IMR-90 (cell line): Measurements from ENCODE around the gene TFDP2. TPM values are rescaled to one million over a fixed set of nuclear protein-coding genes. Genes with fewer than 3 reads are reported as not detected.

Experiments used
- ATAC-seq: fragments of 200-7000 bp; cut with Tn5 transposase; 2 replicates; pipeline ENCODE4 v1.9.1; 2020; ENCODE audit warnings: low read depth, mild to moderate bottlenecking, moderate library complexity
- BruUV-seq: library from RNA; stranded (reverse); fragments of 400-500 nt; replicated peaks from 2 replicates; lab custom pipeline; 2021; lab: Mats Ljungman, UMichigan
- CTCF ChIA-PET: fragments of 300-600 bp; formaldehyde crosslinking; extraction: SDS; loops from one replicate; lab custom pipeline; 2021; ENCODE audit warnings: antibody characterized with exemption; lab: Yijun Ruan, JAX
- POLR2A ChIA-PET: fragments of 300-600 bp; sonication (Branson Sonifier 250); formaldehyde crosslinking; loops from one replicate; lab custom pipeline; 2022; ENCODE audit warnings: antibody characterized with exemption; ENCODE audit not compliant: unreplicated experiment; lab: Charles Lee
- DNase-seq: peaks from one replicate; pipeline ENCODE4 v3.0.0; 2013
- H2AFZ ChIP-seq: replicated peaks from 2 replicates; pipeline ENCODE3; 2013; ENCODE audit warnings: low read length, mild to moderate bottlenecking; ENCODE audit not compliant: poor library complexity
- H2AK5ac ChIP-seq: 2 replicates; pipeline ENCODE4 v1.6.1; 2013; ENCODE audit warnings: low read depth, low read length, inconsistent platforms
- H2AK9ac ChIP-seq: replicated peaks from 2 replicates; pipeline ENCODE3; 2013; ENCODE audit warnings: mild to moderate bottlenecking, low read depth, low read length, moderate library complexity; ENCODE audit not compliant: poor library complexity
- H2BK120ac ChIP-seq: 2 replicates; pipeline ENCODE4 v1.6.1; 2013; ENCODE audit warnings: low read depth, low read length, inconsistent platforms
- H2BK15ac ChIP-seq: 3 replicates; pipeline ENCODE4 v1.6.1; 2013; ENCODE audit warnings: low read depth, low read length, inconsistent platforms
- H2BK20ac ChIP-seq: 2 replicates; pipeline ENCODE4 v1.6.1; 2013; ENCODE audit warnings: low read depth, mild to moderate bottlenecking, inconsistent platforms, low read length, moderate library complexity
- H2BK5ac ChIP-seq: 2 replicates; pipeline ENCODE4 v1.6.1; 2013; ENCODE audit warnings: mild to moderate bottlenecking, low read depth, low read length, inconsistent platforms; ENCODE audit not compliant: poor library complexity, severe bottlenecking
- H3K14ac ChIP-seq: replicated peaks from 2 replicates; pipeline ENCODE4 v1.6.1; 2013; ENCODE audit warnings: low read depth, low read length, inconsistent platforms
- H3K18ac ChIP-seq: 2 replicates; pipeline ENCODE4 v1.6.1; 2013; ENCODE audit warnings: low read depth, low read length, control low read depth
- H3K23ac ChIP-seq: 2 replicates; pipeline ENCODE4 v1.6.1; 2013; ENCODE audit warnings: low read depth, low read length, inconsistent platforms
- H3K27ac ChIP-seq: 2 replicates; pipeline ENCODE4 v1.5.1; 2013; ENCODE audit warnings: mild to moderate bottlenecking, control low read depth, low read length; ENCODE audit not compliant: insufficient read depth
- H3K27me3 ChIP-seq: 2 replicates; pipeline ENCODE4 v1.6.1; 2013; ENCODE audit warnings: low read length; ENCODE audit not compliant: control insufficient read depth, insufficient read depth
- H3K36me3 ChIP-seq: 2 replicates; pipeline ENCODE4 v1.6.1; 2013; ENCODE audit warnings: low read length, mixed read lengths; ENCODE audit not compliant: control insufficient read depth, insufficient read depth
- H3K4ac ChIP-seq: 2 replicates; pipeline ENCODE4 v1.6.1; 2013; ENCODE audit warnings: low read depth, low read length, inconsistent platforms
- H3K4me1 ChIP-seq: 2 replicates; pipeline ENCODE4 v1.6.1; 2013; ENCODE audit warnings: low read length, mixed read lengths; ENCODE audit not compliant: control insufficient read depth, insufficient read depth
- H3K4me2 ChIP-seq: 2 replicates; pipeline ENCODE4 v1.6.1; 2013; ENCODE audit warnings: low read depth, mild to moderate bottlenecking, control low read depth, low read length, moderate library complexity
- H3K4me3 ChIP-seq: 2 replicates; pipeline ENCODE4 v1.5.1; 2013; ENCODE audit warnings: low read depth, mild to moderate bottlenecking, control low read depth, low read length, moderate library complexity; ENCODE audit not compliant: insufficient read depth
- H3K56ac ChIP-seq: 2 replicates; pipeline ENCODE4 v1.6.1; 2013; ENCODE audit warnings: low read length, inconsistent platforms; ENCODE audit not compliant: insufficient read depth; ENCODE audit errors: extremely low read depth
- H3K79me1 ChIP-seq, 2 experiments: 2 replicates each; pipeline ENCODE4 v1.6.1; 2013; ENCODE audit warnings: low read length in 2 of 2, inconsistent platforms in 1 of 2, low read depth in 1 of 2
- H3K9ac ChIP-seq: 2 replicates; pipeline ENCODE4 v1.6.1; 2013; ENCODE audit warnings: low read depth, low read length, control low read depth
- H3K9me1 ChIP-seq: 2 replicates; pipeline ENCODE4 v1.6.1; 2013; ENCODE audit warnings: low read length, inconsistent platforms; ENCODE audit not compliant: insufficient read depth
- H3K9me3 ChIP-seq: 2 replicates; pipeline ENCODE4 v1.6.1; 2013; ENCODE audit warnings: low read length; ENCODE audit not compliant: control insufficient read depth, insufficient read depth
- H4K20me1 ChIP-seq: 2 replicates; pipeline ENCODE4 v1.6.1; 2013; ENCODE audit warnings: low read length, inconsistent platforms; ENCODE audit not compliant: insufficient read depth
- H4K5ac ChIP-seq: 2 replicates; pipeline ENCODE4 v1.6.1; 2013; ENCODE audit warnings: mild to moderate bottlenecking, low read depth, low read length, control low read depth
- H4K8ac ChIP-seq, 2 experiments: 2 replicates each; pipeline ENCODE4 v1.6.1; 2013; ENCODE audit warnings: low read depth in 2 of 2, low read length in 2 of 2, control low read depth in 1 of 2, inconsistent platforms in 1 of 2
- H4K91ac ChIP-seq: 2 replicates; pipeline ENCODE4 v1.6.1; 2013; ENCODE audit warnings: low read depth, low read length, inconsistent platforms; ENCODE audit not compliant: insufficient read depth
- BHLHE40 ChIP-seq: fragments of 150-350 bp; IDR thresholded peaks from 2 replicates; pipeline ENCODE4 v1.6.1; 2016; ENCODE audit warnings: mild to moderate bottlenecking, low read depth, low read length
- CEBPB ChIP-seq: IDR thresholded peaks from 2 replicates; pipeline ENCODE4 v1.6.1; 2012; ENCODE audit warnings: low read depth, low read length, improper control_type of control experiment
- CHD1 ChIP-seq: IDR thresholded peaks from 2 replicates; pipeline ENCODE4 v1.6.1; 2012; ENCODE audit warnings: low read depth, low read length, improper control_type of control experiment
- FOS ChIP-seq: fragments of 150-350 bp; IDR thresholded peaks from 2 replicates; pipeline ENCODE4 v1.6.1; 2016; ENCODE audit warnings: low read depth, low read length
- MAFK ChIP-seq: IDR thresholded peaks from 2 replicates; pipeline ENCODE4 v1.6.1; 2012; ENCODE audit warnings: low read depth, low read length, improper control_type of control experiment
- MAZ ChIP-seq: IDR thresholded peaks from 2 replicates; pipeline ENCODE4 v1.6.1; 2012; ENCODE audit warnings: low read depth, mild to moderate bottlenecking, low read length, improper control_type of control experiment, moderate library complexity, borderline replicate concordance
- MXI1 ChIP-seq: IDR thresholded peaks from 2 replicates; pipeline ENCODE4 v1.6.1; 2012; ENCODE audit warnings: low read depth, mild to moderate bottlenecking, low read length, moderate library complexity, borderline replicate concordance
- NFE2L2 ChIP-seq: fragments of 150-350 bp; IDR thresholded peaks from 2 replicates; pipeline ENCODE4 v1.6.1; 2016; ENCODE audit warnings: low read depth, mild to moderate bottlenecking, low read length
- POLR2A ChIP-seq: IDR thresholded peaks from 2 replicates; pipeline ENCODE4 v1.6.1; 2012; ENCODE audit warnings: mild to moderate bottlenecking, low read depth, low read length
- RAD21 ChIP-seq: IDR thresholded peaks from 2 replicates; pipeline ENCODE4 v1.6.1; 2012; ENCODE audit warnings: low read length, improper control_type of control experiment
- RCOR1 ChIP-seq: IDR thresholded peaks from 2 replicates; pipeline ENCODE4 v1.6.1; 2012; ENCODE audit warnings: mild to moderate bottlenecking, low read length, improper control_type of control experiment; ENCODE audit not compliant: insufficient replicate concordance
- RFX5 ChIP-seq: IDR thresholded peaks from 2 replicates; pipeline ENCODE4 v1.8.0; 2012; ENCODE audit warnings: low read depth, mild to moderate bottlenecking, low read length, moderate library complexity
- SMC3 ChIP-seq: fragments of 150-350 bp; IDR thresholded peaks from 2 replicates; pipeline ENCODE4 v1.6.1; 2016; ENCODE audit warnings: low read depth, mild to moderate bottlenecking, antibody characterized with exemption, low read length, moderate library complexity
- WGBS, 2 experiments: methylation state at CpG; one replicate each; pipeline versions ENCODE4 v1.1.5 to v1.1.7; 2013; ENCODE audit warnings: missing lambda C conversion rate in 2 of 2; ENCODE audit not compliant: insufficient read length in 1 of 2; ENCODE audit errors: extremely low coverage in 2 of 2; 5-methylcytosine and 5-hydroxymethylcytosine counted together
- dilution Hi-C: fragments of 300-500 bp; cut with HindIII; formaldehyde crosslinking; loops from one replicate; pipeline ENCODE4 v1.14.3; 2018; ENCODE audit warnings: low sequenced_read_pairs; ENCODE audit not compliant: unreplicated experiment
- in situ Hi-C: fragments of 300-500 bp; cut with MboI; formaldehyde crosslinking; loops from 3 replicates; pipeline ENCODE4 v1.14.3; 2019; ENCODE audit warnings: low sequenced_read_pairs, inconsistent platforms, mixed read lengths
- intact Hi-C: fragments of 100-400 bp; cut with micrococcal nuclease; formaldehyde crosslinking; loops from 2 replicates; pipeline ENCODE4 v1.10.0; 2022
- polyA plus RNA-seq, 3 experiments: library from polyadenylated mRNA; depleted of rRNA; stranded (reverse); fragments of >200 nt; gene quantifications; 2 replicates each; pipeline ENCODE4 v1.2.3, GENCODE V29; 2012; ENCODE audit warnings: low replicate concordance in 1 of 3
- total RNA-seq: library from RNA; depleted of rRNA; stranded (reverse); fragments of >200 nt; gene quantifications from 2 replicates; pipeline ENCODE4 v1.2.3, GENCODE V29; 2012
- TF ChIP-seq, protein P1 (sequence below): conservative IDR thresholded peaks from 2 replicates; pipeline ENCODE4 v1.5.1; 2012; ENCODE audit warnings: mild to moderate bottlenecking, low read depth, low read length, improper control_type of control experiment
- TF ChIP-seq, protein P2 (sequence below): fragments of 150-350 bp; IDR thresholded peaks from 2 replicates; pipeline ENCODE4 v1.6.1; 2017; ENCODE audit warnings: mild to moderate bottlenecking, antibody characterized with exemption, low read length, low read depth
- TF ChIP-seq, protein P3 (sequence below): fragments of 150-350 bp; IDR thresholded peaks from 2 replicates; pipeline ENCODE4 v1.6.1; 2016; ENCODE audit warnings: low read depth, mild to moderate bottlenecking, low read length, moderate library complexity, borderline replicate concordance

The TFDP2 gene
- total and polyA plus RNA-seq, 2 of the 4 experiments (the other 2 are of a cell fraction), result 10.7 to 23.7 TPM

DNA sequence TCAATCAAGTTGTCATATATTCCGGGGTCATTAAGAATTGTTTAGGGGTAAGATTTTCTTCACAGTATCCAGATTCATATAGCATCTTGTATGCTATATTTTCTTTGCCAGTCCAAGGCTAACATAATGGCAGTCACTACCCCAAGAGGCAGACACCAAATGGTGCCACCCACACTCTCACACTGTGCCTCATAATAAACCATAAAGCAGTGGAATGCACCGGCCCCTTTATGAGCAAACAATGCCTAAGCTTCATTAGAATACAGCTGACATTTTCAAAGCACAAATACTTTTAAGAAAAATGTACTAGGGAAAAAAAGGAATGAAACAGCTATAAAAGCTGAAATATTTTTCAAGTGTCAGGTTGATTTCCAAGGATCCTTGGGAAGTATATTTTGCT is 121.6 kb downstream of the TFDP2 start:
- dilution Hi-C loops, result no loop called here
- ChIA-PET POLR2A (no interaction called here), CTCF (no interaction called here)
- H2BK15ac ChIP-seq, result no peak overlapping the region
- WGBS, 2 experiments, result no CpG with 5 or more reads among the region's 2 CpGs
- intact Hi-C loops, result no loop called here
- H3K14ac ChIP-seq, result 0 out of 2 replicates have a peak overlapping the region, but pooled peaks have one; percentile 36
- no peak overlapping the region for H3K56ac ChIP-seq
- no peaks in the 10 kb centered on the region for H3K36me3 ChIP-seq
- H3K27ac ChIP-seq, result no peak overlapping the region
- H4K8ac ChIP-seq, result no peak overlapping the region
- no peak overlapping the region for H2AK9ac ChIP-seq
- H3K18ac ChIP-seq, result no peak overlapping the region
- DNase-seq, result no peak
- H4K91ac ChIP-seq, result no peak overlapping the region
- no peak overlapping the region for H2AK5ac ChIP-seq
- in situ Hi-C loops, result no loop called here
- no peak overlapping the region for H2BK20ac ChIP-seq
- H2BK120ac ChIP-seq, result no peak overlapping the region
- no peaks in the 10 kb centered on the region for H3K9me1 ChIP-seq
- BruUV-seq, result no TSS peak
- H3K4me2 ChIP-seq, result peak overlapping the region; percentile 78
- peak; percentile 82 for ATAC-seq
- H4K5ac ChIP-seq, result no peak overlapping the region
- no peaks in the 10 kb centered on the region for H3K27me3 ChIP-seq
- H3K4me1 ChIP-seq, result no peaks in the 10 kb centered on the region
- peaks cover 0 to 4% of the 10 kb centered on the region in 2 experiments; a peak in 1 of 4 replicates for H3K79me1 ChIP-seq
- H3K23ac ChIP-seq, result no peak overlapping the region; the same call in 1 of the 2 replicates
- TF ChIP-seq RFX5 (no peak), NFE2L2 (no peak), RAD21 (no peak), FOS (no peak), BHLHE40 (no peak), MXI1 (no peak), CHD1 (no peak), POLR2A (no peak), SMC3 (no peak), MAFK (no peak), MAZ (no peak), CEBPB (no peak), RCOR1 (no peak)
- TF ChIP-seq, protein P1, sequence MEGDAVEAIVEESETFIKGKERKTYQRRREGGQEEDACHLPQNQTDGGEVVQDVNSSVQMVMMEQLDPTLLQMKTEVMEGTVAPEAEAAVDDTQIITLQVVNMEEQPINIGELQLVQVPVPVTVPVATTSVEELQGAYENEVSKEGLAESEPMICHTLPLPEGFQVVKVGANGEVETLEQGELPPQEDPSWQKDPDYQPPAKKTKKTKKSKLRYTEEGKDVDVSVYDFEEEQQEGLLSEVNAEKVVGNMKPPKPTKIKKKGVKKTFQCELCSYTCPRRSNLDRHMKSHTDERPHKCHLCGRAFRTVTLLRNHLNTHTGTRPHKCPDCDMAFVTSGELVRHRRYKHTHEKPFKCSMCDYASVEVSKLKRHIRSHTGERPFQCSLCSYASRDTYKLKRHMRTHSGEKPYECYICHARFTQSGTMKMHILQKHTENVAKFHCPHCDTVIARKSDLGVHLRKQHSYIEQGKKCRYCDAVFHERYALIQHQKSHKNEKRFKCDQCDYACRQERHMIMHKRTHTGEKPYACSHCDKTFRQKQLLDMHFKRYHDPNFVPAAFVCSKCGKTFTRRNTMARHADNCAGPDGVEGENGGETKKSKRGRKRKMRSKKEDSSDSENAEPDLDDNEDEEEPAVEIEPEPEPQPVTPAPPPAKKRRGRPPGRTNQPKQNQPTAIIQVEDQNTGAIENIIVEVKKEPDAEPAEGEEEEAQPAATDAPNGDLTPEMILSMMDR, result no peak
- TF ChIP-seq, protein P2, sequence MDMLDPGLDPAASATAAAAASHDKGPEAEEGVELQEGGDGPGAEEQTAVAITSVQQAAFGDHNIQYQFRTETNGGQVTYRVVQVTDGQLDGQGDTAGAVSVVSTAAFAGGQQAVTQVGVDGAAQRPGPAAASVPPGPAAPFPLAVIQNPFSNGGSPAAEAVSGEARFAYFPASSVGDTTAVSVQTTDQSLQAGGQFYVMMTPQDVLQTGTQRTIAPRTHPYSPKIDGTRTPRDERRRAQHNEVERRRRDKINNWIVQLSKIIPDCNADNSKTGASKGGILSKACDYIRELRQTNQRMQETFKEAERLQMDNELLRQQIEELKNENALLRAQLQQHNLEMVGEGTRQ, result no peak
- TF ChIP-seq, protein P3, sequence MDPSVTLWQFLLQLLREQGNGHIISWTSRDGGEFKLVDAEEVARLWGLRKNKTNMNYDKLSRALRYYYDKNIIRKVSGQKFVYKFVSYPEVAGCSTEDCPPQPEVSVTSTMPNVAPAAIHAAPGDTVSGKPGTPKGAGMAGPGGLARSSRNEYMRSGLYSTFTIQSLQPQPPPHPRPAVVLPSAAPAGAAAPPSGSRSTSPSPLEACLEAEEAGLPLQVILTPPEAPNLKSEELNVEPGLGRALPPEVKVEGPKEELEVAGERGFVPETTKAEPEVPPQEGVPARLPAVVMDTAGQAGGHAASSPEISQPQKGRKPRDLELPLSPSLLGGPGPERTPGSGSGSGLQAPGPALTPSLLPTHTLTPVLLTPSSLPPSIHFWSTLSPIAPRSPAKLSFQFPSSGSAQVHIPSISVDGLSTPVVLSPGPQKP, result no peak
- H3K9ac ChIP-seq, result no peak overlapping the region
- H2BK5ac ChIP-seq, result no peak overlapping the region
- H3K9me3 ChIP-seq, result no peaks in the 10 kb centered on the region
- no peaks in the 10 kb centered on the region for H4K20me1 ChIP-seq
- H2AFZ ChIP-seq, result peak overlapping the region; percentile 74
- H3K4me3 ChIP-seq, result peak overlapping the region; percentile 50
- H3K4ac ChIP-seq, result no peak overlapping the region
